Measurements from ENCODE around the gene JAG1.

DNA sequence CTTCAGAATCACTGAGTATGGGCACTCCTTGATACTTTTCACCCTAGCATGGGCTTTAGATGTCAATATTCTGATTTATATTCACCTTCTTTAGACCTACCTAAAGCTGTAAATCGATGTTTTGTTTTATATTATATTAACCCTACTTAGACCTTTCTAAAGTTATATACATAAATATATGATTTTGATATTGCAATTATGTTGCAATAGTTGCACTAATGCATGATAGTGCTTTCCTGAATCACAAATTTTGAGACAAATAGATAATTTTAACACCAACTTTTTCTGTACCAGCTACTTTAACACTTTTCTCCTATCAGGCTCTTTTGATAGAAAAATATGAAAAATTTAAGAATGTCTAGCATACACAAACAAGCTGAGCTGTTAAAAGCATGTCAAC, 34.0 kb upstream of the JAG1 start:
- TF ChIP-seq, protein P1, sequence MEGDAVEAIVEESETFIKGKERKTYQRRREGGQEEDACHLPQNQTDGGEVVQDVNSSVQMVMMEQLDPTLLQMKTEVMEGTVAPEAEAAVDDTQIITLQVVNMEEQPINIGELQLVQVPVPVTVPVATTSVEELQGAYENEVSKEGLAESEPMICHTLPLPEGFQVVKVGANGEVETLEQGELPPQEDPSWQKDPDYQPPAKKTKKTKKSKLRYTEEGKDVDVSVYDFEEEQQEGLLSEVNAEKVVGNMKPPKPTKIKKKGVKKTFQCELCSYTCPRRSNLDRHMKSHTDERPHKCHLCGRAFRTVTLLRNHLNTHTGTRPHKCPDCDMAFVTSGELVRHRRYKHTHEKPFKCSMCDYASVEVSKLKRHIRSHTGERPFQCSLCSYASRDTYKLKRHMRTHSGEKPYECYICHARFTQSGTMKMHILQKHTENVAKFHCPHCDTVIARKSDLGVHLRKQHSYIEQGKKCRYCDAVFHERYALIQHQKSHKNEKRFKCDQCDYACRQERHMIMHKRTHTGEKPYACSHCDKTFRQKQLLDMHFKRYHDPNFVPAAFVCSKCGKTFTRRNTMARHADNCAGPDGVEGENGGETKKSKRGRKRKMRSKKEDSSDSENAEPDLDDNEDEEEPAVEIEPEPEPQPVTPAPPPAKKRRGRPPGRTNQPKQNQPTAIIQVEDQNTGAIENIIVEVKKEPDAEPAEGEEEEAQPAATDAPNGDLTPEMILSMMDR (IDR thresholded peaks at IDR 0.05; ENCODE audit: low read depth, low read length), result no peak
- TF ChIP-seq POLR2A (IDR thresholded peaks at IDR 0.05; ENCODE audit: extremely low read depth, insufficient read length) (no peak), MYC (IDR thresholded peaks at IDR 0.05; ENCODE audit: low read depth, low read length) (no peak)
- TF ChIP-seq, protein P2, sequence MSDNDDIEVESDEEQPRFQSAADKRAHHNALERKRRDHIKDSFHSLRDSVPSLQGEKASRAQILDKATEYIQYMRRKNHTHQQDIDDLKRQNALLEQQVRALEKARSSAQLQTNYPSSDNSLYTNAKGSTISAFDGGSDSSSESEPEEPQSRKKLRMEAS (IDR thresholded peaks at IDR 0.05; ENCODE audit: low read depth, low read length), result no peak

All from NB4 (cell line).